A549 (cell line): ENCODE results near the gene CTRB2. TPM values are rescaled to one million over a fixed set of nuclear protein-coding genes. Genes with fewer than 3 reads are reported as not detected.
A peak's percentile ranks its signal among the peaks of the same experiment; 100 is the strongest.

Experiments
- ATAC-seq, 2 experiments: fragments of 200-7000 bp in 1 of 2; fragments of >200 bp in 1 of 2; cut with Nextera tagmentation in 1 of 2; cut with Tn5 transposase in 1 of 2; 3 replicates each; pipeline versions ENCODE4 v1.8.0 to v1.9.1; 2018 to 2020; ENCODE audit warnings: mild to moderate bottlenecking in 1 of 2, moderate library complexity in 1 of 2
- CTCF ChIA-PET: fragments of 300-600 bp; sonication (Branson Sonifier 250); formaldehyde crosslinking; extraction: SDS; loops from one replicate; lab custom pipeline; 2021; ENCODE audit warnings: antibody characterized with exemption, inconsistent platforms; lab: Yijun Ruan, JAX
- POLR2A ChIA-PET: fragments of 350-600 bp; formaldehyde crosslinking; extraction: SDS; loops from one replicate; lab custom pipeline; 2021; ENCODE audit warnings: antibody characterized with exemption, inconsistent platforms; lab: Yijun Ruan, JAX
- DNase-seq, 2 experiments: peaks; one replicate each; pipeline versions ENCODE4 v3.0.0 to v3.0.0-alpha.2; 2011 to 2016; ENCODE audit warnings: low read depth in 1 of 2, low spot score in 1 of 2
- FAIRE-seq: peaks from 2 replicates; lab custom pipeline; 2011; peaks lifted over from hg19 to GRCh38; lab: Jason Lieb, UNC
- H3K27ac ChIP-seq, 2 experiments: fragments of >200 bp; sonication (Bioruptor Twin); formaldehyde crosslinking; 3 replicates each; pipeline ENCODE4 v1.5.1; 2016 to 2017
- H3K4me1 ChIP-seq: fragments of >200 bp; sonication (Bioruptor Twin); formaldehyde crosslinking; 3 replicates; pipeline ENCODE4 v1.6.1; 2016
- H3K4me2 ChIP-seq: fragments of >200 bp; sonication (Bioruptor Twin); formaldehyde crosslinking; 3 replicates; pipeline ENCODE4 v1.6.1; 2016
- H3K4me3 ChIP-seq: fragments of >200 bp; sonication (Bioruptor Twin); formaldehyde crosslinking; 3 replicates; pipeline ENCODE4 v1.5.1; 2016
- H3K9me3 ChIP-seq: fragments of >200 bp; sonication (Bioruptor Twin); formaldehyde crosslinking; 3 replicates; pipeline ENCODE4 v1.6.1; 2016
- CHD4 ChIP-seq: fragments of 200-600 bp; sonication (generic); IDR thresholded peaks from 2 replicates; pipeline ENCODE4 v1.6.1; 2016; ENCODE audit warnings: antibody characterized with exemption, mild to moderate bottlenecking, borderline replicate concordance
- EHF ChIP-seq: fragments of 250-450 bp; sonication (Bioruptor Pico); IDR thresholded peaks from 2 replicates; pipeline ENCODE4 v1.5.0; 2020; ENCODE audit warnings: mild to moderate bottlenecking
- EHMT2 ChIP-seq: fragments of 200-600 bp; sonication (generic); IDR thresholded peaks from 2 replicates; pipeline ENCODE4 v1.6.1; 2016; ENCODE audit warnings: antibody characterized with exemption, low read depth, mild to moderate bottlenecking, moderate library complexity
- FOSB ChIP-seq: fragments of 250-450 bp; sonication (Bioruptor Pico); IDR thresholded peaks from 2 replicates; pipeline ENCODE4 v1.5.0; 2020; ENCODE audit warnings: mild to moderate bottlenecking, moderate library complexity
- FOSL2 ChIP-seq, 2 experiments: fragments of 450-650 bp in 1 of 2; fragments of >200 bp in 1 of 2; sonication (Bioruptor Twin) in 1 of 2; formaldehyde crosslinking; IDR thresholded peaks; 2 replicates each; pipeline versions ENCODE4 v1.5.0 to v1.6.1; 2016 to 2020; ENCODE audit warnings: mild to moderate bottlenecking in 1 of 2, moderate library complexity in 1 of 2
- GATA3 ChIP-seq: IDR thresholded peaks from 2 replicates; pipeline ENCODE4 v1.6.1; 2012; ENCODE audit warnings: borderline replicate concordance
- JUNB ChIP-seq: fragments of >200 bp; sonication (Bioruptor Twin); formaldehyde crosslinking; IDR thresholded peaks from 2 replicates; pipeline ENCODE4 v1.6.1; 2016
- MAFK ChIP-seq: fragments of 450-650 bp; IDR thresholded peaks from 2 replicates; pipeline ENCODE4 v1.6.1; 2014; ENCODE audit not compliant: partially characterized antibody
- MYC ChIP-seq: IDR thresholded peaks from 2 replicates; pipeline ENCODE4 v1.6.1; 2012; ENCODE audit warnings: mild to moderate bottlenecking, inconsistent platforms, low read length, improper control_type of control experiment, borderline replicate concordance
- NFE2L2 ChIP-seq: fragments of 150-350 bp; conservative IDR thresholded peaks from 2 replicates; pipeline ENCODE4 v1.6.1; 2014; ENCODE audit warnings: low read length
- POLR2AphosphoS2 ChIP-seq: conservative IDR thresholded peaks from 2 replicates; pipeline ENCODE4 v1.6.1; 2012; ENCODE audit warnings: low read length, improper control_type of control experiment, inconsistent platforms
- RARB ChIP-seq: fragments of 250-450 bp; sonication (Bioruptor Pico); IDR thresholded peaks from 2 replicates; pipeline ENCODE4 v1.8.0; 2021; ENCODE audit warnings: mild to moderate bottlenecking, moderate library complexity
- RCOR1 ChIP-seq: fragments of 150-350 bp; IDR thresholded peaks from 2 replicates; pipeline ENCODE4 v1.6.1; 2014; ENCODE audit warnings: antibody characterized with exemption, low read length, low read depth
- RFX5 ChIP-seq: fragments of 450-650 bp; IDR thresholded peaks from 2 replicates; pipeline ENCODE4 v1.7.1; 2014; ENCODE audit warnings: antibody characterized with exemption, mild to moderate bottlenecking, moderate library complexity
- SREBF2 ChIP-seq: fragments of 450-650 bp; IDR thresholded peaks from 2 replicates; pipeline ENCODE4 v1.6.1; 2014; ENCODE audit warnings: mild to moderate bottlenecking, moderate library complexity
- TP53 ChIP-seq: fragments of 250-450 bp; sonication (Bioruptor Pico); IDR thresholded peaks from 2 replicates; pipeline ENCODE4 v1.5.0; 2021; ENCODE audit warnings: mild to moderate bottlenecking, moderate library complexity
- ZFP36 ChIP-seq: fragments of 450-650 bp; IDR thresholded peaks from 2 replicates; pipeline ENCODE4 v1.6.1; 2014; ENCODE audit warnings: borderline replicate concordance; ENCODE audit not compliant: partially characterized antibody
- ZSCAN20 ChIP-seq: fragments of 250-450 bp; sonication (Bioruptor Pico); IDR thresholded peaks from 2 replicates; pipeline ENCODE4 v1.8.0; 2022; ENCODE audit warnings: mild to moderate bottlenecking, moderate library complexity
- WGBS: methylation state at CpG from one replicate; pipeline ENCODE4 v1.1.6; 2017; ENCODE audit errors: missing lambda C conversion rate; 5-methylcytosine and 5-hydroxymethylcytosine counted together
- polyA plus RNA-seq, 4 experiments: library from polyadenylated mRNA; depleted of rRNA in 3 of 4; stranded (reverse); fragments of >200 nt; fragmentation: RNase III in 1 of 4; extraction: RNeasy Plus Mini Kit Qiagen cat#74134 plus additional on column Dnase treatment in 1 of 4; gene quantifications; 2 replicates in 3 of 4; 3 replicates in 1 of 4; pipeline ENCODE4 v1.2.3, GENCODE V29; 2011 to 2017
- TF ChIP-seq, protein P1 (sequence below): fragments of 200-600 bp; sonication (generic); IDR thresholded peaks from 2 replicates; pipeline ENCODE4 v1.6.1; 2016; ENCODE audit warnings: antibody characterized with exemption, mild to moderate bottlenecking, moderate library complexity
- TF ChIP-seq, protein P2 (sequence below): fragments of 250-450 bp; sonication (Bioruptor Pico); IDR thresholded peaks from 2 replicates; pipeline ENCODE4 v1.5.0; 2020; ENCODE audit warnings: low read depth, mild to moderate bottlenecking, moderate library complexity
- TF ChIP-seq, protein P3 (sequence below): IDR thresholded peaks from 2 replicates; pipeline ENCODE4 v1.6.1; 2012; ENCODE audit warnings: low read depth, borderline replicate concordance

The CTRB2 gene
- polyA plus RNA-seq, 2 of the 4 experiments (the other 2 are of a cell fraction), result not detected

GRCh38 chr16:75203096-75203495 lies 3.9 kb downstream of the CTRB2 start:
- 87% methylated on average over 12 of the region's 12 CpGs for WGBS
- FAIRE-seq (no peak), ATAC-seq (no peak), DNase-seq (no peak)
- no peak overlapping the region for H3K4me2 ChIP-seq
- POLR2A ChIA-PET, result no interaction called here
- CTCF ChIA-PET, result interaction anchor here (1.2 to 10.4 kb wide), 4 partner anchors 18 to 198 kb away, joined by 3 to 158 read pairs (median 63); no protein-coding TSS in a partner anchor
- no peaks in the 10 kb centered on the region for H3K9me3 ChIP-seq
- H3K4me1 ChIP-seq, result no peaks in the 10 kb centered on the region
- no peak overlapping the region for H3K4me3 ChIP-seq
- no peak overlapping the region for H3K27ac ChIP-seq
- TF ChIP-seq, protein P1, sequence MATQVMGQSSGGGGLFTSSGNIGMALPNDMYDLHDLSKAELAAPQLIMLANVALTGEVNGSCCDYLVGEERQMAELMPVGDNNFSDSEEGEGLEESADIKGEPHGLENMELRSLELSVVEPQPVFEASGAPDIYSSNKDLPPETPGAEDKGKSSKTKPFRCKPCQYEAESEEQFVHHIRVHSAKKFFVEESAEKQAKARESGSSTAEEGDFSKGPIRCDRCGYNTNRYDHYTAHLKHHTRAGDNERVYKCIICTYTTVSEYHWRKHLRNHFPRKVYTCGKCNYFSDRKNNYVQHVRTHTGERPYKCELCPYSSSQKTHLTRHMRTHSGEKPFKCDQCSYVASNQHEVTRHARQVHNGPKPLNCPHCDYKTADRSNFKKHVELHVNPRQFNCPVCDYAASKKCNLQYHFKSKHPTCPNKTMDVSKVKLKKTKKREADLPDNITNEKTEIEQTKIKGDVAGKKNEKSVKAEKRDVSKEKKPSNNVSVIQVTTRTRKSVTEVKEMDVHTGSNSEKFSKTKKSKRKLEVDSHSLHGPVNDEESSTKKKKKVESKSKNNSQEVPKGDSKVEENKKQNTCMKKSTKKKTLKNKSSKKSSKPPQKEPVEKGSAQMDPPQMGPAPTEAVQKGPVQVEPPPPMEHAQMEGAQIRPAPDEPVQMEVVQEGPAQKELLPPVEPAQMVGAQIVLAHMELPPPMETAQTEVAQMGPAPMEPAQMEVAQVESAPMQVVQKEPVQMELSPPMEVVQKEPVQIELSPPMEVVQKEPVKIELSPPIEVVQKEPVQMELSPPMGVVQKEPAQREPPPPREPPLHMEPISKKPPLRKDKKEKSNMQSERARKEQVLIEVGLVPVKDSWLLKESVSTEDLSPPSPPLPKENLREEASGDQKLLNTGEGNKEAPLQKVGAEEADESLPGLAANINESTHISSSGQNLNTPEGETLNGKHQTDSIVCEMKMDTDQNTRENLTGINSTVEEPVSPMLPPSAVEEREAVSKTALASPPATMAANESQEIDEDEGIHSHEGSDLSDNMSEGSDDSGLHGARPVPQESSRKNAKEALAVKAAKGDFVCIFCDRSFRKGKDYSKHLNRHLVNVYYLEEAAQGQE, result no peak
- no peak for TF ChIP-seq EHF (CRISPR knock-in tag)
- no peak for TF ChIP-seq RFX5

DNA sequence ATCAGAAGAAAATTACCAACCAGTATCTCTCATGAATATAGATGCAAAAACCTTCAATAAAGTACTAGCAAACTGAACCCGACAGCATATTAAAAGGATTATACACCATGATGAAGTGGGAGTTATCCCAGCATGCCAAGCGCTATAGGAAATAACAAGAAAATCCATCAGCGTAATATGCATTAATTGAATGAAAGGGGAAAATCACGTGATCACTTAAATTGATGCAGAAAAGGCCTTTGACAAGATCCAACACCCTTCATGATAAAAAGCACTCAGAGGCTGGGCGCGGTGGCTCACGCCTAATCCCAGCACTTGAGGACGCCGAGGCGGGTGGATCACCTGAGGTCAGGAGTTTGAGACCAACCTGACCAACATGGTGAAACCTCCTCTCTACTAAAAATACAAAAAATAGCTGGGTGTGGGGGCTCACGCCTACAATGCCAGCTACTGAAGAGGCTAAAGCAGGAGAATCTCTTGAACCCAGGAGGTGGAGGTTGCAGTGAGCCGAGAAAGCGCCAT lies 4.8 kb downstream of the CTRB2 start:
- Histone ChIP-seq H3K4me2 (no peak overlapping the region), H3K4me3 (no peak overlapping the region), H3K4me1 (no peaks in the 10 kb centered on the region), H3K27ac (no peak overlapping the region), H3K9me3 (no peaks in the 10 kb centered on the region)
- ATAC-seq, result no peak
- TF ChIP-seq SREBF2 (no peak), EHMT2 (no peak), CHD4 (no peak), RCOR1 (no peak), ZSCAN20 (CRISPR knock-in tag) (no peak), RARB (CRISPR knock-in tag) (no peak), MAFK (no peak), NFE2L2 (no peak), JUNB (no peak), MYC (no peak)
- TF ChIP-seq, protein P2, sequence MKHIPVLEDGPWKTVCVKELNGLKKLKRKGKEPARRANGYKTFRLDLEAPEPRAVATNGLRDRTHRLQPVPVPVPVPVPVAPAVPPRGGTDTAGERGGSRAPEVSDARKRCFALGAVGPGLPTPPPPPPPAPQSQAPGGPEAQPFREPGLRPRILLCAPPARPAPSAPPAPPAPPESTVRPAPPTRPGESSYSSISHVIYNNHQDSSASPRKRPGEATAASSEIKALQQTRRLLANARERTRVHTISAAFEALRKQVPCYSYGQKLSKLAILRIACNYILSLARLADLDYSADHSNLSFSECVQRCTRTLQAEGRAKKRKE (CRISPR knock-in tag), result no peak
- TF ChIP-seq, protein P3, sequence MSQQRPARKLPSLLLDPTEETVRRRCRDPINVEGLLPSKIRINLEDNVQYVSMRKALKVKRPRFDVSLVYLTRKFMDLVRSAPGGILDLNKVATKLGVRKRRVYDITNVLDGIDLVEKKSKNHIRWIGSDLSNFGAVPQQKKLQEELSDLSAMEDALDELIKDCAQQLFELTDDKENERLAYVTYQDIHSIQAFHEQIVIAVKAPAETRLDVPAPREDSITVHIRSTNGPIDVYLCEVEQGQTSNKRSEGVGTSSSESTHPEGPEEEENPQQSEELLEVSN, result no peak
- DNase-seq, result no peak
- 90% methylated on average over 13 of the region's 13 CpGs for WGBS
- POLR2A ChIA-PET, result no interaction called here
- CTCF ChIA-PET, result interaction anchor here (0.6 to 10.4 kb wide), 9 partner anchors 19 to 348 kb away, joined by 3 to 158 read pairs (median 3); no protein-coding TSS in a partner anchor
- no peak for FAIRE-seq

GRCh38 chr16:75198135-75198600 lies 8.8 kb downstream of the CTRB2 start:
- DNase-seq (no peak), ATAC-seq (peak; percentile 22 to 44; a peak in 3 of 6 replicates), FAIRE-seq (no peak)
- WGBS, result 17% methylated on average over 18 of the region's 18 CpGs
- peak overlapping the region; percentile 66 for H3K4me2 ChIP-seq
- CTCF ChIA-PET, result interaction anchor here (1.0 to 10.4 kb wide), 24 partner anchors 8 to 566 kb away, joined by 3 to 158 read pairs (median 10); partner anchors contain the start of genes CTRB1, CTRB2 and TMEM170A
- no peak overlapping the region for H3K4me3 ChIP-seq
- peaks cover 4% of the 10 kb centered on the region; the same call in 1 of the 3 replicates for H3K9me3 ChIP-seq
- TF ChIP-seq TP53 (CRISPR knock-in tag) (no peak), ZFP36 (no peak), GATA3 (no peak), POLR2AphosphoS2 (no peak), FOSB (CRISPR knock-in tag) (no peak), FOSL2 (IDR thresholded peaks at IDR 0.05) (no peak), FOSL2 (CRISPR knock-in tag; IDR thresholded peaks at IDR 0.05) (no peak)
- TF ChIP-seq, all 56 proteins: peak for 0
- H3K4me1 ChIP-seq, result no peaks in the 10 kb centered on the region
- POLR2A ChIA-PET, result no interaction called here
- H3K27ac ChIP-seq, result peak overlapping the region in 1 of 2 experiments; percentile 33; a peak in 2 of 6 replicates
